HFFc6 (cell line): ENCODE results near the gene NRDE2. TPM values are rescaled to one million over a fixed set of nuclear protein-coding genes. Genes with fewer than 3 reads are reported as not detected.

ENCODE experiments used
- DNase-seq: peaks from one replicate; pipeline ENCODE4 v3.0.0-alpha.2; 2018
- H3K27ac Mint-ChIP-seq: 2 replicates; pipeline ENCODE4 v1.8.0; 2020; ENCODE audit warnings: mild to moderate bottlenecking, mixed read lengths
- H3K27me3 Mint-ChIP-seq: 2 replicates; pipeline ENCODE4 v1.8.0; 2021; ENCODE audit warnings: mild to moderate bottlenecking, moderate library complexity, mixed read lengths; ENCODE audit not compliant: insufficient read depth
- H3K36me3 Mint-ChIP-seq: 2 replicates; pipeline ENCODE4 v1.8.0; 2021; ENCODE audit warnings: low read depth, mixed read lengths
- H3K4me1 Mint-ChIP-seq: 2 replicates; pipeline ENCODE4 v1.8.0; 2020; ENCODE audit warnings: low read depth, mixed read lengths
- H3K4me3 Mint-ChIP-seq: 2 replicates; pipeline ENCODE4 v1.8.0; 2020; ENCODE audit warnings: mild to moderate bottlenecking, moderate library complexity, mixed read lengths
- H3K9me3 Mint-ChIP-seq: 2 replicates; pipeline ENCODE4 v1.8.0; 2020; ENCODE audit warnings: mild to moderate bottlenecking, mixed read lengths
- CTCF ChIP-seq: fragments of 200-600 bp; sonication (generic); IDR thresholded peaks from 2 replicates; pipeline ENCODE4 v1.5.0; 2021; ENCODE audit warnings: antibody characterized with exemption, mild to moderate bottlenecking
- total RNA-seq, 6 experiments: library from RNA; stranded (reverse); fragmentation: NEBNext Ultra II Directional; extraction: Animal tissue kit (Norgen Biotek cat#: 25700); gene quantifications; 2 replicates in 1 of 6; 3 replicates in 5 of 6; pipeline ENCODE4 v1.2.3, GENCODE V29; 2021

NRDE2 gene
- total RNA-seq, 6 experiments from 2014 or later, result 7.9 to 12.1 (median 9.8) TPM

DNA sequence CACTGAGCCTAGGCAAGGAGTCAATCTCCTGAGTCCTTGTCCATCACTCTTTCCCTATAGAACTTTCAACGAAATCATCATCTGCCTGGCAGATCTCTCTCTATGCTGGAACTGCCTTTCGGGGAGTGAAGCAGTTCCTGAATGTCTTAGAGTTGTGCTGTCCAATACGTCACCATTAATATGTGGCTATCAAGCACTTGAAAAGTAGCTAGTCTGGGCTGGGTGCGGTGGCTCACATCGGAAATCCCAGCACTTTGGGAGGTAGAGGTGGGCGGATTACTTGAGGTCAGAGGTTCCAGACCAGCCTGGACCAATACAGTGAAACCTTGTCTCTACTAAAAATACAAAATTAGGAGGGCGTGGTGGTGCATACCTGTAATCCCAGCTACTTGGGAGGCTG lies 35.1 kb downstream of the NRDE2 start:
- H3K4me1 Mint-ChIP-seq, result peaks cover 19% of the 10 kb centered on the region
- peaks cover 10% of the 10 kb centered on the region for H3K36me3 Mint-ChIP-seq
- no peak overlapping the region for H3K4me3 Mint-ChIP-seq
- no peaks in the 10 kb centered on the region for H3K9me3 Mint-ChIP-seq
- no peaks in the 10 kb centered on the region for H3K27me3 Mint-ChIP-seq
- no peak for DNase-seq
- TF ChIP-seq CTCF, result no peak
- H3K27ac Mint-ChIP-seq, result no peak overlapping the region

DNA sequence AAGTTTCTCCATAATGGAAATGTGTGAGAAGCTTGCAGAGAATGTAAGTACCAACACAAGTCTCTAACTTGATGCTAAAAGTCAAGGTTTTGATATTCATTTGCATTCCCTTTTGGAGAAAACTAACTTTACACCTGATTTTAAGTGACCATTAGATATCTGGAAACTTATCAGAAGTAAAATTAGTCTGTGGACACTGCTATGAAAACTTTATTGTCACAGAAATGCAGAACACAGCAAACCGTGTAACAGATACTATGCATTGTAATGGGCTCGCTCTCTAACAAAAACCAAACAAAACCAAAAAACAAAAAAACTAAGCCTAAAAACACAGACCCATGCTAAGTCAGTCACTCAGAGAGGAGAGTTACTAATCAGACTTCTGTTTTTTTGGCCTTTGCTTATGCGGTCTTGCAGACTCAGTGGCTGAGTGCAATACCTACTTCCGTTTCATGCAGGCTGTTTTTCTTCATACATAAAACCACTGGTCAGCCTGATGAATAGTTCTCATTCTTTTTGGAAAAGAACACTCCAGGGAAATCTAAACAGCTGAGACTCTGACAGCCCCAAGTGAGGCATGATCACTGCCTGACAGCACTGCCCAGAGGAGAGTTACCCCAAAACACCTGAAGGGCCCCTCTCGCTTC lies 35.7 kb downstream of the NRDE2 start:
- no peak for DNase-seq
- no peak for TF ChIP-seq CTCF
- Mint-ChIP-seq H3K36me3 (peaks cover 10% of the 10 kb centered on the region), H3K27ac (no peak overlapping the region), H3K27me3 (no peaks in the 10 kb centered on the region), H3K9me3 (no peaks in the 10 kb centered on the region), H3K4me1 (peaks cover 16% of the 10 kb centered on the region), H3K4me3 (no peak overlapping the region)

DNA sequence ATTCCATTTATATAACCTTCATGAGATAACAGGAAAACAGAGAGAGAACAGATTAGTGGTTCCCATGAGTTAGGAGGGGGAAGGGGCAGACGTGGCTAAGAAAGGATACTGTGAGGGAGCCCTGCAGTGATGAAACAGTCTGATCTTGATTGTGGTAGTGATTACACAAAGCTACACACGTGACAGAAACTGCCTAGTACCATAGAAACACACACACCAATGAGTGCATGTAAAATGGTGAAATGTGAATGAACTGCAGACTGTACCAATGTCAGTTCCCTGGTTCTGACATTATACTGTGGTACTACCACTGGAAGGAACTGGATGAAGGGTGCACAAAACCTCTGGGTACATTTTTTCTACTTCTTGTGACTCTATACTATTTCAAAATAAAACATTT lies 36.9 kb downstream of the NRDE2 start:
- no peak overlapping the region for H3K4me3 Mint-ChIP-seq
- H3K27me3 Mint-ChIP-seq, result no peaks in the 10 kb centered on the region
- no peak for DNase-seq
- no peaks in the 10 kb centered on the region for H3K9me3 Mint-ChIP-seq
- TF ChIP-seq CTCF, result no peak
- no peak overlapping the region for H3K27ac Mint-ChIP-seq
- H3K36me3 Mint-ChIP-seq, result peaks cover 10% of the 10 kb centered on the region
- H3K4me1 Mint-ChIP-seq, result peaks cover 8% of the 10 kb centered on the region; the same call in 1 of the 2 replicates

DNA sequence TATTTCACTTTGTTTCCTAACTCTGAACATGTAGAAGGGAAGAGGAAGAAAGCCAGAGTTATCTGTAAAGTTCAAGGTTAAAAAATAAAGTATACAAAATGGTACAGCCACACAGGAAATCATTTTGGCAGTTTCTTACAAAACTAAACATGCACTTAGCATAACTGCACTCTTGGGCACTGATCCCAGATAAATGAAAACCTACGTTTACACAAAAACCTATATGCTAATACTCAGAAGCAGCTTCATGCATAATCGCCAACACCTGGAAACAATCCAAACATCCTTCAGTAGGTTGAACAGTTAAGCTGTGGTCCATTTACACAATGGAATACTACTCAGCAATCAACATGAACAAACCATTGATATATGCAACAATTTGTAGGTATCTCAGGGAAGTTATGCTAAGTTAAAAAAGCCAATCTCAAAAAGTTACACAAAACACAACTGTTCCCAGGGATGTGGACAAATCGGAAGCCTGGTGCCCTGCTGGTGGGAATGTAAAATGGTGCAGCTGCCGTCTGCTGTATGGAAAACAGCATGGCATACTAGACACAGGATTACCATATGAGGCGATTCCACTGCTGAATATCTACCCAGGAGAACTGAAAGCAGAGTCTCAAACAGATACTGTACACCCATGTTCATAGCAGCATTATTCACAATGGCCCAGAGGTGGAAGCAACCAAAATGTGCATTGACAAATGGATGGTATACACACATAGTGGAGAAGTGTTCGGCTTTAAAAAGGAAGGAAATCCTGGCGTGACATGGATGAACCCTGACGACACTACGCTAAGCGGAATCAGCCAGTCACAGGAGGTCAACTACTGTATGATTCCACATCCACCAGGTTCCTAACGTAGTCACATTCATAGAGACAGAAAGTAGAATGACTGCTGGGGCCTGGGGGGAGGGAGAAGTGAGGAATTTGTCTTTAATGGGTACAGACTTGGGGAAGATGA lies 37.7 kb downstream of the NRDE2 start:
- no peak overlapping the region for H3K4me3 Mint-ChIP-seq
- DNase-seq, result no peak
- no peaks in the 10 kb centered on the region for H3K27me3 Mint-ChIP-seq
- H3K4me1 Mint-ChIP-seq, result peaks cover 8% of the 10 kb centered on the region; the same call in 1 of the 2 replicates
- peaks cover 10% of the 10 kb centered on the region for H3K36me3 Mint-ChIP-seq
- no peak overlapping the region for H3K27ac Mint-ChIP-seq
- H3K9me3 Mint-ChIP-seq, result no peaks in the 10 kb centered on the region
- TF ChIP-seq CTCF, result peak; percentile 52

- no peak for TF ChIP-seq CTCF
Measured at GRCh38 chr14:90291699-90292098, 40.0 kb downstream of the NRDE2 start.

More at GRCh38 chr14:90291699-90292098, 40.0 kb downstream of the NRDE2 start:
- no peaks in the 10 kb centered on the region for H3K9me3 Mint-ChIP-seq
- peaks cover 8% of the 10 kb centered on the region; the same call in 1 of the 2 replicates for H3K4me1 Mint-ChIP-seq
- no peaks in the 10 kb centered on the region for H3K27me3 Mint-ChIP-seq
- no peak overlapping the region for H3K4me3 Mint-ChIP-seq
- no peak overlapping the region for H3K27ac Mint-ChIP-seq
- DNase-seq, result no peak
- H3K36me3 Mint-ChIP-seq, result peaks cover 10% of the 10 kb centered on the region
